Tibial nerve (tissue), 4 donors: ENCODE results near the gene BIRC3.

Experiments used
- EP300 ChIP-seq, 2 donors: sonication (generic); formaldehyde crosslinking; IDR thresholded peaks; one replicate each; pipeline ENCODE4 v1.6.1; 2017; ENCODE audit warnings: antibody characterized with exemption in 2 of 2, mild to moderate bottlenecking in 1 of 2
- POLR2A ChIP-seq, 2 donors: fragments of 450-650 bp; IDR thresholded peaks; one replicate each; pipeline ENCODE4 v1.6.1; 2017; ENCODE audit warnings: antibody characterized with exemption in 2 of 2, mild to moderate bottlenecking in 2 of 2, moderate library complexity in 2 of 2
- TF ChIP-seq, protein P1 (sequence below), 5 experiments: fragments of 200-600 bp in 3 of 5; fragments of 450-650 bp in 2 of 5; sonication (generic) in 3 of 5; IDR thresholded peaks; one replicate each; pipeline ENCODE4 v1.5.1; 2016 to 2019; ENCODE audit warnings: antibody characterized with exemption in 5 of 5, mild to moderate bottlenecking in 3 of 5, moderate library complexity in 2 of 5

DNA sequence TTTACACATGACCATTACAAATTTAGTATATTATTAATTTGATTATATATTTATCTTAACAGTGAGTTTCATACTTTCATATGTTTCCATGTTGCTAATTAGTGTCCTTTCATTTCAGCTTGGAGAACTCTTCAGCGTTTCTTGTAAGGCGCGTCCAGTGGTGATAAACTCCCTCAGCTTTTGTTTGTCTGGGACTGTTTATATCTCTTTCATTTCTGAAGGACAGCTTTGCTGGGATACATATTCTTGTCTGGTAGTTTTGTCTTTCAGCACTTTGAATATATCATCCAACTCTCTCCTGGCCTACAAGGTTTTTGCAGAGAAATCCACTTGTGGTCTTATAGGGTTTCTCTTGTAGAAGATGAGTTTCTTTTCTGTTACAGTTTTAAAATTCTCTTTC is 42.1 kb downstream of the BIRC3 start:
- TF ChIP-seq, protein P1, sequence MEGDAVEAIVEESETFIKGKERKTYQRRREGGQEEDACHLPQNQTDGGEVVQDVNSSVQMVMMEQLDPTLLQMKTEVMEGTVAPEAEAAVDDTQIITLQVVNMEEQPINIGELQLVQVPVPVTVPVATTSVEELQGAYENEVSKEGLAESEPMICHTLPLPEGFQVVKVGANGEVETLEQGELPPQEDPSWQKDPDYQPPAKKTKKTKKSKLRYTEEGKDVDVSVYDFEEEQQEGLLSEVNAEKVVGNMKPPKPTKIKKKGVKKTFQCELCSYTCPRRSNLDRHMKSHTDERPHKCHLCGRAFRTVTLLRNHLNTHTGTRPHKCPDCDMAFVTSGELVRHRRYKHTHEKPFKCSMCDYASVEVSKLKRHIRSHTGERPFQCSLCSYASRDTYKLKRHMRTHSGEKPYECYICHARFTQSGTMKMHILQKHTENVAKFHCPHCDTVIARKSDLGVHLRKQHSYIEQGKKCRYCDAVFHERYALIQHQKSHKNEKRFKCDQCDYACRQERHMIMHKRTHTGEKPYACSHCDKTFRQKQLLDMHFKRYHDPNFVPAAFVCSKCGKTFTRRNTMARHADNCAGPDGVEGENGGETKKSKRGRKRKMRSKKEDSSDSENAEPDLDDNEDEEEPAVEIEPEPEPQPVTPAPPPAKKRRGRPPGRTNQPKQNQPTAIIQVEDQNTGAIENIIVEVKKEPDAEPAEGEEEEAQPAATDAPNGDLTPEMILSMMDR (IDR thresholded peaks at IDR 0.05) = no peak
- no peak for TF ChIP-seq POLR2A (IDR thresholded peaks at IDR 0.05)
- TF ChIP-seq EP300 (IDR thresholded peaks at IDR 0.05) = no peak
